Retinal pigment epithelial cell (primary cell): ENCODE measurements around the gene RALA.
A peak's percentile ranks its signal among the peaks of the same experiment; 100 is the strongest.

Experiments used
- DNase-seq: peaks from one replicate; pipeline ENCODE4 v3.0.0-alpha.2; 2010; ENCODE audit warnings: low read depth
- H3K4me3 ChIP-seq: 2 replicates; pipeline ENCODE4 v1.5.1; 2011; ENCODE audit warnings: mild to moderate bottlenecking, low read length, control low read depth, moderate library complexity
- TF ChIP-seq, protein P1 (sequence below): conservative IDR thresholded peaks from 2 replicates; pipeline ENCODE4 v1.5.1; 2011; ENCODE audit warnings: low read depth, low read length, control low read depth, inconsistent platforms

The RALA gene

DNA sequence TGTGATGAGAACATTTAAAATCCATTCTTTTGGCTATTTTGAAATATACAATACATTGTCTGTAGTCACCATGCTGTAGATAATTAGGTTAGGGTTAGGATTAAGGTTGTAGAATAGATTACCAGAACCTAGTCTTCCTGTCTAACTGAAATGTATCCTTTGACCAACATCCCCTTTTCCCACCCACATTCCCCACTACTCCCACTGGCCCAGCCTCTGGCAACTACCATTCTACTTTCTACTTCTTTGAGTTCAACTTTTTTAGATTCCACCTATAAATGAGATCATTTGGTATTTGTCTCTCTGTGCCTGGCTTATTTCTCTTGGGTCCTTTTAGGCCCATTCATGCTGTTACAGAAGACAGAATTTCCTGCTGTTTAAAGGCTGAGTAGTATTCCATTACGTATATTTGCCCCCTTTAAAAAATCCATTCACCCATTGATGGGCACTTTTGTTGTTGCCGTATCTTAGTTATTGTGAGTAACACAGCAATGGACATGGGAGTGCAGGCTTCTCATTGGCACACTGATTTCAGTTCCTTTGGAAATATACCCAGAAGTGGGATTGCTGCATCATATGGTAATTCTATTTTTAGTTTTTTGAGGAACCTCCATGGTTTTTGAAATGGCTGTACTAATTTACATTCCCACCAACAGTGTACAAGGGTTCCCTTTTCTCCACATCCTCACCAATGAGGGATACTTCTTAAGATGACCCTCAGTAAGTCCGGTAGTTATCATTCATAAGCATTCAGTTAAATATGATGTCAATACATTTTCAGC is 104.0 kb downstream of the RALA start:
- TF ChIP-seq, protein P1, sequence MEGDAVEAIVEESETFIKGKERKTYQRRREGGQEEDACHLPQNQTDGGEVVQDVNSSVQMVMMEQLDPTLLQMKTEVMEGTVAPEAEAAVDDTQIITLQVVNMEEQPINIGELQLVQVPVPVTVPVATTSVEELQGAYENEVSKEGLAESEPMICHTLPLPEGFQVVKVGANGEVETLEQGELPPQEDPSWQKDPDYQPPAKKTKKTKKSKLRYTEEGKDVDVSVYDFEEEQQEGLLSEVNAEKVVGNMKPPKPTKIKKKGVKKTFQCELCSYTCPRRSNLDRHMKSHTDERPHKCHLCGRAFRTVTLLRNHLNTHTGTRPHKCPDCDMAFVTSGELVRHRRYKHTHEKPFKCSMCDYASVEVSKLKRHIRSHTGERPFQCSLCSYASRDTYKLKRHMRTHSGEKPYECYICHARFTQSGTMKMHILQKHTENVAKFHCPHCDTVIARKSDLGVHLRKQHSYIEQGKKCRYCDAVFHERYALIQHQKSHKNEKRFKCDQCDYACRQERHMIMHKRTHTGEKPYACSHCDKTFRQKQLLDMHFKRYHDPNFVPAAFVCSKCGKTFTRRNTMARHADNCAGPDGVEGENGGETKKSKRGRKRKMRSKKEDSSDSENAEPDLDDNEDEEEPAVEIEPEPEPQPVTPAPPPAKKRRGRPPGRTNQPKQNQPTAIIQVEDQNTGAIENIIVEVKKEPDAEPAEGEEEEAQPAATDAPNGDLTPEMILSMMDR: no peak
- no peak overlapping the region for H3K4me3 ChIP-seq
- no peak for DNase-seq

DNA sequence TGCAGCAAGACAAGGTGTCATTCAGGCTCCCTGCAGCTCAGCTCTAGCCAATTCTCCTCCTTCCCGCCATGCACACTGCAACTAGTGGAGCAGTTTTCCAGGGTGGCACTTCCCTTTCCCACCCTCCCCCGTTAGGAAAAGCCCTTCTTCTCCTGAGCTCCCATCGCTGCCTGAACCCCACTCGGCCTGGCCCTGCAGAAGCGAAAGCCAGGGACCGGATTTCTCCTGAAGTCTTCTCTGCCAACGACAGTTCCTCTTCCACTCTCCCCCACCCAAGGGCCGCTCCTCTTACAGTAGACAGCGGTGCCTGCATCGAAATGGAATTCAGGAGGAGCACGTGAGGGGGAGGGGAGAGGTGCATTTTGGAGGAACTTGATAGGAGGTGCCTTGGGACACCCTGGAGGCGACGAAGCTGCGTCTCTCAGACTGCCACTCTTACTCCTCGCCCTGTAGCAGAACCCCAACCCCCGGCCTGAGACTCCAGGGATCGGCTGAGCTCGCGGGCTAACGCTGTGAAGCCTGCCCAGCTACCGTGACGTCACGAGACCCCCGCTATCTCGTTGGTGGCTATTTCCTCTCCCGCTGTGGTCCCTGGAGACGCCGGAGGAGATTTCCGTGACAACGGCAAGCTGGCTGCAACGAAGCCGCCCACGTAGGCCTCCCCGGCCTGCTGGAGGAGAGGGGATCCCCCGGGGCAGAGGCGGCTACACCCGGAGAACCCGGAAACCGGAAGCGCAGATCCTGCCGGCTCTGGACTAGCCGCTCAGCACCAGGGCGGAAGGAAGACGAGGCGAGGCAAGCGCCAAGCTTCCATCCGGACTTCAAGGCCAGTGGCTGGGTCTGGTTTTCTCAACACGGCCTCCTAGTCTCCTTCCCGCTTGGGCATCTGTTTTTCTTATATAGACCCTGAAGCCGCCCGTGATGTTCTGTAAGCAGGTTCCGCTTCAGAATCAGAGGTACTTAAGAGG is 109.7 kb downstream of the RALA start:
- peak overlapping the region; percentile 65 for H3K4me3 ChIP-seq
- peak; percentile 83 for DNase-seq

DNA sequence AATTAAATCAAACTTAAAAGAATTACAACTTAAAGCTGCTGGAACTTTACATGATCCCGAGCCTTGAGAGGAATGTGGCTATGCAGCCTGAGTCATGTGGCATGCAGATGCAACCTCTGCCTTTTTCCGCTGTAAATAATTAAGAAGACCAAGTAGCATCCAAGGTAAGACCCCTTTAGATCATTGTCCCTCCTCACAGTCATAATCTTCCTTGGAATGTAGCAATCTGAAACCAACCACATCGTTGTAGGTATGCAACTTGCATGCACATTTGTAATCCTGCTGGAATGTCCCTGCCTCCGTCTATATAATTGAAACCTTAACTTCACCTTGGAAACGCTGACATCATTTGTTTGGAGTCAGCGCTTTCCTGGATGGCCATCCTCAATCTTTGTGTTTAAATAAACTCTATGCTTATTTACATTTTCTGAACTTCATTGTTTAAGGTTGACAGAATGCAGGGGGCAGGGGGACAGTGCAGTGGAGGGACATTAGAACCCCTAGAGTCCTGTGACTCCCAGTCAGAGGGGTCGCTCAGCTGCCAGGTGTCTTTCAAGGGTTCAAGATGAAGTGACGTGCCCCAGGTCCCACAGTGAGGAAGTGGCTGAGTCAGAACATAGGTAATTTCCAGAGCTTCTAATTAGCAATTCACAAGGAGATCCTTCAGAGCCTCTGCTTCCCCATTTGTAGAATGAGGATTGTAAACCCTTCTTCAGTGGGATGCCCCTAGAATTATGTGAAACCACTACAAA is 110.7 kb downstream of the RALA start:
- DNase-seq: peak; percentile 91
- TF ChIP-seq, protein P1: no peak
- peak overlapping the region; percentile 65 for H3K4me3 ChIP-seq

More for the DNA sequence above, 109.7 kb downstream of the RALA start:
- TF ChIP-seq, protein P1: no peak

DNA sequence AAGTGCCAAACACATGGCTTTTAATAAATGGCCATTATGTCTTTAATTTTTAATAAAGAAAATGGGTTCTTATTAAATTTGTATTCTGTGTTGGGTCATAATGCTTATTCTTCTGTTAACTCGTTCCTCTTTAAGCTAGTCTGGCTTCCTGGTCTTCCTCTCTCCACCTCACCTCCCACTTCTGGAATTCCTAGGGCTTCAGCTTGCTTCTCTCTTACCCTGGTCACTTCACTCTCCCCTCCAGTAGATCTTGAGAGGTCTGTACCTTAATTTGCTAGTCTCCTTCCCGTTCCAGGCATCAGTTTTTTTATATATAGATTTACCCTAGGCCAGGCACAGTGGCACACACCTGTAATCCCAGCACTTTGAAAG is 111.2 kb downstream of the RALA start:
- peak overlapping the region; percentile 65 for H3K4me3 ChIP-seq
- TF ChIP-seq, protein P1: no peak
- no peak for DNase-seq

DNA sequence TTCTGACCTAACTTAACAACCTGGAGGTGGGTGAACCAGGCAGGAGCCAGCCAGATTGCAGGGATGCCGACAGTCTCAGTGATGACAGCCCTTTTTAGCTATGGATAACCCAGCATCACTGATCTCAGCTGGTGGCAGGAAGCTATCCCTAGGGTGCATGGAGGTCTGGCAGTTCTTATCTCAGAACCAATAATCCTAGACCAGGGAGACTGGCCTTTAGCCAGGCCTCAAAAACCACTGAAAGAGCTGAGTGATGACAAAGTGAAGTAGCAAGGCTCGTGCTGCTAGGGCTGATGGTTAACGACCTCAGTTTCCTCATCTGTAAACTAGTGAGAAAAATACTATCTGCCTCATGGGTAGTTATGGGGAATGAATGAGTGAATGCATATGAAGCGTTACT is 112.5 kb downstream of the RALA start:
- H3K4me3 ChIP-seq: no peak overlapping the region
- DNase-seq: no peak
- TF ChIP-seq, protein P1: no peak

DNA sequence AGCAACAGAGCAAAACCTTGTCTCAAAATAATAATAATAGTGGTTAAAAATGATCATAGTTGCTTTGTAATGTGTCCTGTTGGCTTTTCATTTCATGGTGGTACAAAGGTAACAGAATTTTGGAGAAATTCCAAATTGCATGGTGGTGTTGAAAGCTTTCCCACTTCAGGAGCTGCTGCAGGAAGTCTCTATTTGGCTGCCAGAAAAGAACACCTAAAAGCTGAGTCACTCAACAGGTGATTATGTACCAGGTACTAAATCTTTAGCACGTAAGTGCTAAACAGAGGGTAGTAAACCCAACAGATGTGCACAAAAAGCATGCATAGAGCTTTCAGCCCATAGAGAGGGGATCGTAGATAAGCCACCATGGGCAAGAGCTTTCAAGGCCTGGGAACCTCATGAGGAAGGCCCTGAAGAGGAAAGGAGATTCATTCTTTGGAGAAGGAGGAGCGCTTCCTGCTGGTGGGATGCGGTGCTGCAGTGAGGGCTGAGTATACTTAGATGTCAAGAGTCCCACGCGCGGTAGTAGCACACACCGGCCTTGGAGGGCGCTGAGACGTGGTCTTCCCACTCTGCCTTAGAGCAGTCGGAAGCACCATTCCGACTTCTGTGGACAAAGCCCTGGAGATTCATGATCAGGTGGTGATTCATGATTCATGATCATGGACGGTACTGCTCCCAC is 118.7 kb downstream of the RALA start:
- DNase-seq: no peak
- H3K4me3 ChIP-seq: no peak overlapping the region
- TF ChIP-seq, protein P1: peak; percentile 42
